SK-N-MC (cell line): ENCODE results near the gene NINL.

Experiments used
- DNase-seq: peaks from one replicate; pipeline ENCODE4 v3.0.0-alpha.2; 2011; ENCODE audit warnings: low read depth, low spot score
- H3K27ac ChIP-seq: fragments of 200-600 bp; sonication (generic); 2 replicates; pipeline ENCODE4 v1.5.1; 2016; ENCODE audit warnings: mixed run types
- H3K36me3 ChIP-seq: fragments of 200-600 bp; sonication (generic); 2 replicates; pipeline ENCODE4 v1.6.1; 2017; ENCODE audit warnings: antibody characterized with exemption, low read length, mixed read lengths; ENCODE audit not compliant: insufficient read depth
- H3K4me3 ChIP-seq: fragments of 200-600 bp; sonication (generic); 2 replicates; pipeline ENCODE4 v1.5.1; 2016
- H3K9ac ChIP-seq: fragments of 200-600 bp; sonication (generic); 2 replicates; pipeline ENCODE4 v1.8.0; 2017; ENCODE audit warnings: mixed run types, mixed read lengths; ENCODE audit not compliant: insufficient read length
- H3K9me3 ChIP-seq: fragments of 200-600 bp; sonication (generic); 2 replicates; pipeline ENCODE4 v1.6.1; 2017; ENCODE audit warnings: low read depth, mild to moderate bottlenecking, antibody characterized with exemption, low read length, moderate library complexity, mixed read lengths
- EZH2 ChIP-seq: fragments of 200-600 bp; sonication (generic); IDR thresholded peaks from one replicate; pipeline ENCODE4 v1.6.1; 2017; ENCODE audit warnings: antibody characterized with exemption
- FOXP2 ChIP-seq: optimal IDR thresholded peaks from 2 replicates; pipeline ENCODE3; 2011; ENCODE audit warnings: mild to moderate bottlenecking, moderate library complexity; ENCODE audit not compliant: insufficient read depth; ENCODE audit errors: extremely low read length, control extremely low read depth
- POLR2AphosphoS5 ChIP-seq: IDR thresholded peaks from 2 replicates; pipeline ENCODE4 v1.6.1; 2012; ENCODE audit warnings: mild to moderate bottlenecking, low read depth, low read length, borderline replicate concordance

The NINL gene

DNA sequence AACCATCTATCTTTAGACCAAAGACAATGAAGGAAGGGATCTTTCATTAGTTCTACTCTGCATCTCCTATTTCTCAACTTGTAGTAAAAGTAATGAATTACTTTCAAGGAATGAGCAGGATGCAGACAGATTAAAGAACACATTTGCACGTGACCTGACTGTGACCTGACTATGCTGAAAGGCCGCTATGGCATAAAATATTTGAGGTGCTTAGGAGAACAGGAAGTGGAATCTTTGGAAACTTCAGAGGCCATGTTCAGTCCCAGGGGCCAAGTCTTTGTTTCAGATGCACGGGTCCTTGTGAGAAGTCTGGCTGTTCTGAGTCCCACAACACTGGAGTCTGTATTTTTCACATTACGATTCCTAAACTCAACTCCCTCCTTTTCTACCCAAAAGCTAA is 41.0 kb downstream of the NINL start:
- no peak for TF ChIP-seq EZH2
- no peak for TF ChIP-seq POLR2AphosphoS5
- TF ChIP-seq FOXP2, result no peak
- Histone ChIP-seq H3K4me3 (no peak overlapping the region), H3K9ac (no peak overlapping the region), H3K36me3 (peaks cover 9% of the 10 kb centered on the region; the same call in 1 of the 2 replicates), H3K27ac (0 out of 2 replicates have a peak overlapping the region, but pooled peaks have one; percentile 25), H3K9me3 (no peaks in the 10 kb centered on the region)
- no peak for DNase-seq

- no peaks in the 10 kb centered on the region for H3K9me3 ChIP-seq
- peaks cover 9% of the 10 kb centered on the region; the same call in 1 of the 2 replicates for H3K36me3 ChIP-seq
- TF ChIP-seq FOXP2 (no peak), POLR2AphosphoS5 (no peak), EZH2 (no peak)
- no peak overlapping the region for H3K9ac ChIP-seq
- H3K4me3 ChIP-seq, result no peak overlapping the region
- H3K27ac ChIP-seq, result no peak overlapping the region
- no peak for DNase-seq
Observed at GRCh38 chr20:25543068-25543467, 42.3 kb downstream of the NINL start.

- H3K36me3 ChIP-seq, result peaks cover 6% of the 10 kb centered on the region; the same call in 1 of the 2 replicates
- no peak for DNase-seq
- no peak overlapping the region for H3K4me3 ChIP-seq
- no peaks in the 10 kb centered on the region for H3K9me3 ChIP-seq
- TF ChIP-seq POLR2AphosphoS5, result no peak
- TF ChIP-seq EZH2, result no peak
- TF ChIP-seq FOXP2, result no peak
- H3K9ac ChIP-seq, result no peak overlapping the region
- H3K27ac ChIP-seq, result no peak overlapping the region
Observed at GRCh38 chr20:25541676-25542075, 43.7 kb downstream of the NINL start.

- no peak overlapping the region for H3K9ac ChIP-seq
- TF ChIP-seq EZH2 (no peak), FOXP2 (no peak), POLR2AphosphoS5 (no peak)
- H3K4me3 ChIP-seq, result no peak overlapping the region
- no peak for DNase-seq
- H3K27ac ChIP-seq, result no peak overlapping the region
- no peaks in the 10 kb centered on the region for H3K9me3 ChIP-seq
- H3K36me3 ChIP-seq, result peaks cover 4% of the 10 kb centered on the region; the same call in 1 of the 2 replicates
Observed at GRCh38 chr20:25539742-25540672, 45.3 kb downstream of the NINL start.

DNA sequence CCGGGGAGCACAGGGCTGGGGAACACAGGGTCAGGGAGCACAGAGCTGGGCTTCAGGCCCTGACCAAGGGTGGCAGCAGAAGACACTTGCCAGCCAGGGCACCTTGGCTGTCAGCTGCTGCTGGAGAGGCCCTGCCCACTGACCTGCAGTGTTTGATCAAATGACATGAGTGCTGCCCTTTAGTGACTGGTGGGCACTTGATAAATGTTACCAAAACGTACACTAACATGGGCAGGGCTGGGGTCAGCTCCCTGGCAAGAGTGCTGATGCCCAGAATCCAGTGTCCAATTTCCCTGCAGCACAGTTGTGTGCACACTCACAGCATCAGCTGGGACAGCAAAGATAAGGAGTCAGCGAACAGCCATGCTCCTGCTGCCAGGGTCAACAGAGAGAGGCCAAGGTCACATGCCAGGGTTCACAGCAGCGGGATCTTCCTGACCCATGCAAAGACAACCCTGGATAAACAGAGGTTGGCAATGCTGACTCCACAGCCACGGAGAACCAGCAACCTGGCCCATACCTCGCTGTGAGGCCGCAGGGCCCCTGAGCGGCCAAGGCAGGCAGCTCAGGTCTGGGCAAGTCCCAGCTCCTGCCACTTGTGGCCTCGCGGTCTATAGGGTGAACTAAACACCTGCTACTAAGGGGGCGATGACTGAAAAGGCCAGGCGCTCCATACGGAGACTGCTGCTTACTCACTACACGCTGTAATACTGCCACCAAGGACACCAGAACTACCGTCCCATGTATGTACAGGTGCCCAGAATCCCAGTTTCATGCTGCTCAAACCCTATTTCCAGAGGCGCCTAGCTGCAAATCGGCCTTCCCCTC is 46.3 kb downstream of the NINL start:
- no peak for DNase-seq
- TF ChIP-seq FOXP2, result no peak
- no peak for TF ChIP-seq POLR2AphosphoS5
- TF ChIP-seq EZH2, result no peak
- no peaks in the 10 kb centered on the region for H3K9me3 ChIP-seq
- H3K27ac ChIP-seq, result no peak overlapping the region
- peaks cover 7% of the 10 kb centered on the region; the same call in 1 of the 2 replicates for H3K36me3 ChIP-seq
- no peak overlapping the region for H3K9ac ChIP-seq
- no peak overlapping the region for H3K4me3 ChIP-seq

GRCh38 chr20:25537890-25538289 is 47.4 kb downstream of the NINL start:
- Histone ChIP-seq H3K27ac (no peak overlapping the region), H3K36me3 (peaks cover 5% of the 10 kb centered on the region; the same call in 1 of the 2 replicates), H3K9ac (no peak overlapping the region), H3K9me3 (no peaks in the 10 kb centered on the region), H3K4me3 (no peak overlapping the region)
- TF ChIP-seq POLR2AphosphoS5 (no peak), FOXP2 (no peak), EZH2 (no peak)
- DNase-seq, result no peak

GRCh38 chr20:25535762-25536161 is 49.6 kb downstream of the NINL start:
- Histone ChIP-seq H3K36me3 (peaks cover 5% of the 10 kb centered on the region; the same call in 1 of the 2 replicates), H3K27ac (no peak overlapping the region), H3K9ac (no peak overlapping the region), H3K9me3 (no peaks in the 10 kb centered on the region), H3K4me3 (no peak overlapping the region)
- TF ChIP-seq FOXP2, result no peak
- no peak for TF ChIP-seq EZH2
- no peak for DNase-seq

DNA sequence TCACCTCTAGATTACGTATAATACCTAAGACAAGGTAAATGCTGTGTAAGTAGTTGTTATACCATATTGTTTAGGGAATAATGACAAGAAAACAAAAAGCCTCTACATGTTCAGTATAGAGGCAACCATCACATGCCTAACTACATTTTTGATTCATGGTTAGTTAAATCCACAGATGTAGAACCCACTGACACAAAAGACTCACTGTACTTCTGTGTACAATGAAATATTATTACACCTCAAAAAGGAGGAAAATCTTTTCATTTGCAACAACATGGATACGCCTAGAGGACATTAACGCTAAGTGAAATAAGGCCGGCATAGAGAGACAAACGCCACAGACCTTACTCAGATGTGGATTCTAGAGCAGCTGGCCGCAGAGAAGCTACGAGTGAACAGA is 50.5 kb downstream of the NINL start:
- no peaks in the 10 kb centered on the region for H3K9me3 ChIP-seq
- no peak overlapping the region for H3K9ac ChIP-seq
- H3K36me3 ChIP-seq, result peaks cover 5% of the 10 kb centered on the region; the same call in 1 of the 2 replicates
- TF ChIP-seq EZH2 (no peak), FOXP2 (no peak), POLR2AphosphoS5 (no peak)
- H3K4me3 ChIP-seq, result no peak overlapping the region
- H3K27ac ChIP-seq, result no peak overlapping the region
- DNase-seq, result no peak
